Ishikawa (cell line): Measurements from ENCODE around the gene FAM120B.

Experiments used
- CEBPB ChIP-seq: IDR thresholded peaks from 2 replicates; pipeline ENCODE4 v1.6.1; 2012
- EGR1 ChIP-seq: IDR thresholded peaks from 2 replicates; pipeline ENCODE4 v1.6.1; 2012
- EP300 ChIP-seq: IDR thresholded peaks from 2 replicates; pipeline ENCODE4 v1.6.1; 2012; ENCODE audit warnings: borderline replicate concordance
- RAD21 ChIP-seq: IDR thresholded peaks from 2 replicates; pipeline ENCODE4 v1.6.1; 2012; ENCODE audit warnings: low read depth
- TAF1 ChIP-seq: IDR thresholded peaks from 2 replicates; pipeline ENCODE4 v1.6.1; 2012; ENCODE audit warnings: low read depth, mild to moderate bottlenecking
- TEAD4 ChIP-seq: IDR thresholded peaks from 2 replicates; pipeline ENCODE4 v1.6.1; 2012
- USF1 ChIP-seq: IDR thresholded peaks from 2 replicates; pipeline ENCODE4 v1.6.1; 2012
- ZBTB7A ChIP-seq: IDR thresholded peaks from 2 replicates; pipeline ENCODE4 v1.6.1; 2012; ENCODE audit warnings: low read depth

- TF ChIP-seq ZBTB7A (no peak), USF1 (no peak), CEBPB (no peak), TAF1 (no peak), EGR1 (no peak), EP300 (no peak), RAD21 (no peak), TEAD4 (no peak)
Observed at GRCh38 chr6:170313716-170314295, 7.2 kb downstream of the FAM120B start.
